KOPT-K1 (cell line): ENCODE data around the gene SLC13A4.

ENCODE experiments used
- H3K27ac ChIP-seq: fragments of 200-600 bp; sonication (generic); 2 replicates; pipeline ENCODE4 v1.5.1; 2016; ENCODE audit warnings: antibody characterized with exemption, mild to moderate bottlenecking, low read depth, low read length; ENCODE audit not compliant: poor library complexity, severe bottlenecking
- H3K36me3 ChIP-seq: fragments of 200-600 bp; sonication (generic); 2 replicates; pipeline ENCODE4 v1.5.1; 2017; ENCODE audit warnings: antibody characterized with exemption, mild to moderate bottlenecking, low read length, moderate library complexity; ENCODE audit not compliant: insufficient read depth
- H3K9me3 ChIP-seq: fragments of 200-600 bp; sonication (generic); 2 replicates; pipeline ENCODE4 v1.5.1; 2017; ENCODE audit warnings: antibody characterized with exemption, low read length, mild to moderate bottlenecking; ENCODE audit not compliant: insufficient read depth, poor library complexity, severe bottlenecking

The SLC13A4 gene

DNA sequence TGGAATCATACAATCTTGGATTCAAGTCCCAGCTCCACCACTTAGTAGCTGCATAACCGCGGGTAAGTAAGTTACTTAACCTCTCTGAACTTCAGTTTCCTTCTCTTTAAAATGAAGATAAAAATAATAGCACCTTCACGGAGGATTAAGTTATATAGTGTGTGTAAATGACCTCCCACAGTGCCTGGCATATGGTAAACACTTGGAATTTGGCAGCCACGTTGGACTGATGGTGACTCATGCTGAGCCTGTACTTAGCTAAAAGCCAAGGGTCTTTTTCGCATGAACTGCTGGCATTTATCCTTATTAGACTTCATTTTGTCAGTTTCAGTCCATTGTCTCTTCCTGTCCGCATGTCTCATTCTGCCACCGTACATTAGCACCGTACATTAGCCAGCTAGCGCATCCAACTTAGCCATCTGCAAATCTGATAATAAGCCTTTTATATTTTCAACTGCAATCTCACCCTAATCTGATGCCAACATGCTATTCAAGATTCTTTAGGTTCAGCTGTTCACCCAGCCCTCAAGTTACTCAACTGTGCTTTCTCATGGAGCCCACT, 11.2 kb downstream of the SLC13A4 start:
- no peak overlapping the region for H3K27ac ChIP-seq
- no peaks in the 10 kb centered on the region for H3K9me3 ChIP-seq
- H3K36me3 ChIP-seq = no peaks in the 10 kb centered on the region

DNA sequence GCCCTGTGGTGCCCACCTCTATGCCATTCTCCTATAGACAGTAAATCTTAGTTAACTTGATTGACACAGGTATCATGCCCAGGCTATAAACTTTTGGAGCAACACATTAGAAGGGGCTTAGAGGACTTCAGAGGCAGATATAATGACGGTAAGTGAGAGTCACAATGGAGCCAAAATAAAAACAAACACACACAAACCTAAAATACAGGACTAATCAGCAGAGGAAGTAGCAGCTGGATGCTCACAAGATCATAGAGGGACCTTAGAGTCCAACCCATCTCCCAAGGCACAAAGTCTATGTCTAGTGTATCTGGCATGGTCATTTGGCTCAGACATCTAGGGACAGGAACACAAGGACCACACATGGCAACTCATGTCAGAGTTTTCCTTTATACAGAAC, 12.3 kb downstream of the SLC13A4 start:
- no peaks in the 10 kb centered on the region for H3K36me3 ChIP-seq
- no peak overlapping the region for H3K27ac ChIP-seq
- H3K9me3 ChIP-seq = no peaks in the 10 kb centered on the region

DNA sequence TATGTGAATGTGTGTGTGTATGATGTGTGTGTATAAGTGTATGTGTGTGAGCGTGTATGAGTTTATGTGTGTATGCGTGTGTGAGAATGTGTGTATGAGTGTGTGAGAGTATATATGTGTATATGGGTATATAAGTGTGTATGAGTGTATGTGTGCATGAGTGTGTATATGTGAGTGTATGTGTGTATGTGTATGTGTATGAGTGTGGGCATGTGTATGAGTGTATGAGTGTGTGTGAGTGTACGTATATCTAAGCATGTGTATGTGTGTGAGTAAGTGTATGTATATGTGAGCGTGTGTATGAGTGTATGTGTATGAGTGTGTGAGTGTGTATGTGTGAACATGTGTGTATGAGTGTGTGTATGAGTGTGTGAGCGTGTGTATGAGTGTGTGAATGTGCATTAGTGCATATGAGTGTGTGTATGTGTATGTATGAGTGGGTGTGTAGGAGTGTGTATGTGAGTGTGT, 12.9 kb downstream of the SLC13A4 start:
- Histone ChIP-seq H3K9me3 (no peaks in the 10 kb centered on the region), H3K36me3 (no peaks in the 10 kb centered on the region), H3K27ac (no peak overlapping the region)

DNA sequence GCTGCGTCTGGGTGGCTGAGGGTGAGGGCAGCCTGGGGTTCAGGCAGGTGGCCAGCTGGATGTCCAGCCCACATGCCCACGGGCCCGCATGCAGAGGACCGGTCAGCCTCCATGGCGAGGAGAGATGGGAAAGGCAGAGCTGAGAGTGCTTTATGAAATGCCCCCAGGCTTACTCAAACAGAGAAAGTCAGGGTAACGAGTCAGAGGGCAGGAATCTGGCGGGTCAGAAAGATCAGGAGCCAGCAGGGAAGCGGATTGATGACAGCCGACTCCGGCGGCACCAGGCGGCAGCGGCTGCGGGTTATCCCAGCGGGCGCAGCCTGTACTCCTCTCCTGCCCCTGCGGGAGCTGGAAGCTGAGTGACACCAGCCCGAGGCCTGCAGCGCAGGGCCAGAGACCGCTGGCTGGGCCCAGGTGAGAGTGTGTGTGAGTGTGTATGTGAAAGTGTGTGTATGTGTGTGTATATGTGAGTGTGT, 13.4 kb downstream of the SLC13A4 start:
- Histone ChIP-seq H3K36me3 (no peaks in the 10 kb centered on the region), H3K9me3 (no peaks in the 10 kb centered on the region), H3K27ac (no peak overlapping the region)

DNA sequence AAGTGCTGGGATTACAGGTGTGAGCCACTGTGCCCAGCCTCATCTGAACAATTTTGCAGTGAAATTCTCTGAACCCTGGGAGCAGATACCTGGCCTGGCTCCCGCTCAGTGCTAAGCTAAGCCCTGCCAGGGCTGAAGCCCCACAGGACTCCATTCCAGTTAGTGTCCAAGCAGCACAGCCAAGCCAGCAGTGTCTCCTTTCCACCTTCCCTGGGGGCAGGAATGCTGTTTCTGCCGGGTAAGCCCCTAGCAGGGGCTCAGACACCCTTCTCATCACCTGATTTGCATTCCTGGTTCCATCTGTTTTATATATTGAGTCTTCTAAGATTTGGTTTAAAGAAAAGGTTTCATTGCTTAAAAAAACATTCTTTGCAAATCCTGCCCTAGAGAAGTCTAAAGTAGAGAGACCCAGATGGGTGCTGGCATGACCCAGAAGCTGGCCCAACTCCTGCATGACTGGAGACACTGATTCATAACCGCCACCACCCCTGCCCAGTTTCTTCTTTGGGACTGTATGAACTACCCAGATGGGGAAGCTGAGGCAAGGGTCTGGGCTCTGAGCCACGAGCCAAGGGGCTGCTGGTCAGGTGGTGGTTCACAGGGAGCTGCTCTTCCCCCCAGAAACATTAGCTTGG, 14.0 kb downstream of the SLC13A4 start:
- Histone ChIP-seq H3K36me3 (no peaks in the 10 kb centered on the region), H3K9me3 (no peaks in the 10 kb centered on the region), H3K27ac (no peak overlapping the region)

DNA sequence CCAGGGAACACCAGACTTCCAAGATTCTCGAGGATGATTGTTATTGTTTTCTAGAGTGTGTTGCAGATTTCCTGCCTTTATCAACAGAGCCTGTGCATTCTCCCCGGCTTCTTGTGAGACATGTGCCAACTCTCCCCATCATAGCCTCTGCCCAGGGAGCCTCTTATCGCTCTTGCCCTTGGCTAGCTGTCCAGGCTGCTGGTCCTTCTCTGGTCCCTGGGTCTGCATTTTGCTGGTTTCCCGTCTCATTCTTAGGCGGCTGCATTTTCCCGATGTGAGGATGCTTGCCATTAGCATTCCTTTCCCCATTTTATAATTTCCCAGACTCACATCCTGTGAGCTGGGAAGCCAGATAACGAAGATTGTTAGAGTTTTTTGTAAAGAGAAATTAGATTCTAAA, 15.2 kb downstream of the SLC13A4 start:
- H3K27ac ChIP-seq = no peak overlapping the region
- H3K9me3 ChIP-seq = no peaks in the 10 kb centered on the region
- H3K36me3 ChIP-seq = no peaks in the 10 kb centered on the region

DNA sequence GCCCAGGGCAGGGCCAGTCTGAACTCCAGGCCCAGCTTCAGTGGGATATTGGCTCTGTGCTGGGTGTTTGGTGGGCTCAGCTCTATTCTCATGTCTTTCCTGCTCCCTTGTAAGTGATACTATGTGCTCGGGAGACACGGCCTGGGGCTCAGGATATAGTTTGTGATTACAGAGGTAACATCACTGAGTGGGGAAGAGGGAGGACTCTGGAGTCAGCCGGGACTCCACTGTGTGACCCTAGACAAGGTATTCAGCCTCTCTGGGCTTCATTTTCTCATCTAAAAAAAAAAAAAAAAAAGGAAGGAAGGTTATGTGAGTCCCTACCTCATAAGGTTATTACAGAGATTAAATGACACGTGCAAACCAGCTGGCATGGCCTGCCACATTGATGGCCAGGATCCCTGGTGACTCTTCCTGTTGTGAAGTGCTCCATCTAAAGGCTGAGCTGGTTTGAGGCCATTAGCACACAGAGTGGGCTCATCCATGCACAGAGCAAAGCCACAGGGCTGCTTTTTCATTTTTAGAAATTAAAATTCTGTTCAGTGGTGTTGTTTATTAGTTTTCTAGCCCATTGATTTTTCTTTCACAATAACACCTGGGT, 15.7 kb downstream of the SLC13A4 start:
- H3K9me3 ChIP-seq = no peaks in the 10 kb centered on the region
- no peaks in the 10 kb centered on the region for H3K36me3 ChIP-seq

DNA sequence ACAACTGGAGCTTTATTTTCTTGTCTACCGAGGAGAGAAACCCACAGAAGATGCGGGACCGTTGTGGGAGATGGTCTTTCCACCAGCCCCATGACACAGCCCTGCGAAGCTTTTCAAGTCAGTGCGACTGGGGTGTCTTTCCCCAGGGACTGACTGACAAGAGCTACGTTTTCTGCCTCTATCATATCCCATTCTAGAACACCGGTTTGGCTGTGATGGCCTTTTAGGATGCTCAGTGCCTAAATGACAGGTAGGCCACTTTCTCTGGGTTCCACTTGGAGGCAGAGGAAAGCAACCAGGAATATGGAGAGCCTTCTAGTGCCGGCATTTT, 16.9 kb downstream of the SLC13A4 start:
- H3K9me3 ChIP-seq = no peaks in the 10 kb centered on the region
- H3K36me3 ChIP-seq = no peaks in the 10 kb centered on the region
- no peak overlapping the region for H3K27ac ChIP-seq

More for the DNA sequence above, 15.7 kb downstream of the SLC13A4 start:
- H3K27ac ChIP-seq = no peak overlapping the region

DNA sequence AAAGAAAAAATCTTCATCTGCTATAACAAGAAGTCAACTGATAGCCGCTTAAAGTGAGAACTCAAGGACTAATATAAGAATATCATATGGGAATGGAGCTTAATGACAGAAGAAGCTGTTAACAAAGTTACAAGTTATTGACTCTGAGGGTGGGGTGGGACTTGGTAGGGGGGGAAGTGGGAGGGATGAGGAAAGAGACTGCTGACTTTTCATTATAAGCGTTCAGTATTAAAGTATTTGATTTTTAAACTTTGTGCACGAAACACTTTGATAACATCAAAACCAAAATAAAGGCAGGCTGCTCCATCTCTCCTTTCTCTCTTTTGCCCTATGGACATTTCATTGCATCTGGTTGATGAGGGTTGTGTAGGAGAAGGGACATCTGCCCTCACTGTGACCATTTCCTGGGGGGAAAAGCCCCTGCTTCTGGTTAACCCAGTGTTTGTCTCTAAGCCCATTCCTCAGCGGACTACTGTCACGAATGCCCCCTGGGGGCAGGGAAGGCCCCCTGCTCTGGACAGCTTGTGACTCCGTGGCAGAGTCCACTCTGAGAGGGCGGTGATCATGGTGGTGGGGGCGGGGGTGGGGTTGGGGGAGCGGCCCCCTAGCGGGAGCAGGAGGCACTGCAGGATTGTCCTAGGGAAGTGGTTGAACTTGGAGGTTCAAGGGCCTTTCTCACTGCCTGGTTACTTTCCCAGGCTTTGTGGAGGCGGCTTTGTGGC, 17.4 kb downstream of the SLC13A4 start:
- H3K36me3 ChIP-seq = no peaks in the 10 kb centered on the region
- no peaks in the 10 kb centered on the region for H3K9me3 ChIP-seq
- H3K27ac ChIP-seq = no peak overlapping the region

DNA sequence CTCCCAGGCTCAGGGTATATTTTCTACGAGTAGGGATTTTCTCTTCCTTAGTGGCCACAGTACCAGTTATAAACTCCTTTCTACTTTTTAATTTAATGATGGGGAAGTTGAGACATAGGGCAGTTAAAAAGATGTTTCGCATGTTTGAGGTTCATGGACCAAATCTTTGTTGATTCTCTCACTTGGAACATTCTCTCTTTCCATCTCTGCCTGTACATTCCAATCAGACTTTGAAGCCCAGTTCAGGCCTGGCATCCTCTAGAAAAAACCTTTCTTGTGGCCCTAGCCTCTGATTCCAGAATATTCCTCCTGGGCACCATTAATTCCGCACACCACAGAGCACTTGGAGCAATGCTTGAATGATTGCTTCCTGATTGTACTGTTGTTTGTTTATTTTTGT, 18.5 kb downstream of the SLC13A4 start:
- H3K9me3 ChIP-seq = no peaks in the 10 kb centered on the region
- no peak overlapping the region for H3K27ac ChIP-seq
- H3K36me3 ChIP-seq = no peaks in the 10 kb centered on the region

DNA sequence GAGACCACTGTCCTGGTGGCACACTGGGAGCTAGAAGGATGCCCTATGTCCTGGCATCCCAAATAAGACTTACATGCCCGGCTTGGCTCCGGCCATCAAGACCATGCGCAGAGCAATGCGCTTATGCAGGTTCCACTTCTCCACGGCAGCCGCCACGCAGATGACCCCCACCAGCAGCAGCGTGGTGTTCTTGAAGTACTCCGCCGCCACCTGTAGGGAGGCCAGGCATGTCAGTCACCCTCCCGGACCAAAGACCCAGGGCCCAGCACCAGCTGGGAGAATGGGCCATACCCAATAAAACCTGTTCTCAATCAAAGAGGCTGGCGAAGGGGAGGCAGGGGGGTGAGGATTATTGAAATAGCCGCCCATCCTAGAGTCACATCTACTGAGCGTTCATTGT, 19.9 kb downstream of the SLC13A4 start:
- Histone ChIP-seq H3K9me3 (no peaks in the 10 kb centered on the region), H3K27ac (no peak overlapping the region), H3K36me3 (no peaks in the 10 kb centered on the region)

DNA sequence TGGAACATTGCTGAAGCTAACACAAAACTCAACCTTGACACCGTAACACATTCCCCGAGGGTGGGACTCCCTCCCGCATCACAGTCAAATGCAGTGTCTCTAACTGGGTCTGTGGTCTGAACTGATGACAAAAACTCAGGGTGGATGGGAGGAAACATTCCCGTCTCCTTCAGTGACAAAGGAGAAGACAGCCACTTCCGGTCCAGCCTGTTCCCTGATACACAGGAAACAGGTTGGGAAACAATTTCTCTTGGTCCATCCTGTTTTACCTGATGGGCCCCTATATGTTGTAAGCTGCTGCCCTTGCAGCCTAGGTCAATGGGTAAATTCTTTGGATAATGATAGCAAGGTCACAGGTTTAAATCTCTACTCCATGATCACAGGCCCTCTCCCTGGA, 20.4 kb downstream of the SLC13A4 start:
- Histone ChIP-seq H3K9me3 (no peaks in the 10 kb centered on the region), H3K27ac (no peak overlapping the region), H3K36me3 (no peaks in the 10 kb centered on the region)

DNA sequence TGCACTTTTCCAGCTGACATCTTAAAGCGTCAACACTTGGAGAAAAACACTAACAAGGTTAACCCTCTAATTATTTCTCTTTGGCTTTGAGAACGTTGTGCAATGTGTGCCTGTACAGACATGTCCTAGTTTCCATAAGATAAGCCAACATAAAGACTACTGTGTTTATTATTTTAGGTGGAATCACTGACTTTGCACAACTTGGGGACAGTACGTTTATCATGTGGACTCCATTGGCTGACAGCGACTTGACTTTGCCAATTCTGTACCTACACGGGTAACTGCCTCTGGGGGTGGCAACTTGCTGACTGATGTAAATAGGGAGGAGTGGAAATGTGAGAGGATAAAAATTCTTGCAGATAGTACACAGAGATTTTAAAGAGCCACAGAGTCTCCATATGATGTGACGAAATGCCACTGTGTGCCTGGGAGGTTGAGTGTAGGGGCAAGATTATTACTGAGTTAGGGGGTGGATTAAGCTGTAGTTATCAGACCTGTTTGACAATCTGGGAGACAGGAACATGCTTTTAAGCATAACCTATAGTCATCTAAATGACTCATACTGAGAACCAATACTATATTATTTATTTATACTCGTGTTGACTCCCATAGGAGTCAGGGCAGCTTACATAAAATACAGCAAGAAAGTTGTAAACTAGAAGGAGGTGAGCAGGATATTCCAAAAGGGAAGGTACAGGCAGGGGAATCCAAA, 21.0 kb downstream of the SLC13A4 start:
- Histone ChIP-seq H3K27ac (no peak overlapping the region), H3K36me3 (no peaks in the 10 kb centered on the region), H3K9me3 (no peaks in the 10 kb centered on the region)

DNA sequence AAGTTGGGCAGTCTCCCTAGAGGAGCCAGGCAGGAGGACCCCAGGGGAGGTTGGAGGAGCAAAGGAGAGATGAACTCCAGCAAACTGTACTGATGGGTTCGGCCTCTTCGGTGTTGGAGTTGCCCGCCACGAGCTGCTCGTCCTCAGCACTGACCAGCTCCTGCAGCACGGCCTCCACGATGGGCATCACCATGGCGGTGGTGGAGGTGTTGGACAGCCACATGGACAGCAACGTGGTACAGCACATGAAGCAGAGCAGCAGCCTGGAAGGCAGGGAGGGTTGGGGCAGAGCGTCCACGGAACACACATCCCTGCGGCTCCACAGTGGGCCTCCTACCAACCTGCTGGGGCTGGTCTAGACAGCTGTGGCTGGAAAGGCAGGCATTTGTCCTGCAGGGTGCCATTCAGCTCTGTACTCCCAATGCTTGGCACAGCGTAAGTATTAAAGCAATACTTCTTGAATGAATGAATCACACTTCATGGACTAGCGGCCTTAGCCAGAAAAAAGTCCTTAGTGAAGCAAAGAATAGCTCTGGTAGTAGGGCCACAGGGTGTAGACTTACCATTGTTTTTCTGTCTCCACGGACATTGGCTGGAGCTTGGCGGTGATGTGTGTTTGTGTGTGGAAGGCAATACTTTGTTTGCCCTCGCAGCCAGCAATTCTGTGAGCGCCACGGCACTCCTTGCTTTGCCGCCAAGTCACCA, 21.8 kb downstream of the SLC13A4 start:
- no peak overlapping the region for H3K27ac ChIP-seq

More for the DNA sequence above, 21.8 kb downstream of the SLC13A4 start:
- Histone ChIP-seq H3K9me3 (no peaks in the 10 kb centered on the region), H3K36me3 (no peaks in the 10 kb centered on the region)
